Epidermal melanocyte (primary cell): ENCODE measurements around the gene STRADA.
"Not testable (repeated sequence)": the region's sequence is repeated elsewhere in the genome, so short reads cannot be mapped to it uniquely, and the experiment has no call there.

Experiments used
- DNase-seq: peaks from one replicate; pipeline ENCODE4 v3.0.0; 2011; ENCODE audit warnings: low spot score; ENCODE audit not compliant: insufficient read length

The STRADA gene

GRCh38 chr17:63758428-63758827 lies 16.8 kb upstream of the STRADA start:
- no peak for DNase-seq

GRCh38 chr17:63754046-63754445 lies 12.4 kb upstream of the STRADA start:
- DNase-seq = no peak

GRCh38 chr17:63753215-63753614 lies 11.6 kb upstream of the STRADA start:
- DNase-seq = no peak

DNA sequence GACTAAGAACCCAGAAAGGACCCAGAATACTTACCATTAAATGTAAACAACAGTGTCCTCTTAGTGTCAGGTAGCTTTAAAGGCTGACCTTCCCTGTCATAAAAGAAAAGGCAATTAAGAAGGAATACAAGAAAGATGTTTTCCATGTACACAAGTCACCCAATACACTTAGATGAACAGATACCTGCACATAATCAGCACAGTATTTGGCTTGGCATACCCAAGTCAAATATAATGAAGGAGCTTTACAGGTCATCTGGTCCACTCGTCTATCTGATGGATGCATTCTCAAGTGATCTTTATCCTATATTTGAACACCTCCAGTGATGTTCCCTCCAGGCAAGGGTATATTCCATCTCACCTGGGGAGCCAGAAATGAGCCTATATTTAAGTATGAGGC lies 11.1 kb upstream of the STRADA start:
- DNase-seq = no peak

- DNase-seq = no peak
Measured at GRCh38 chr17:63751806-63752205, 10.2 kb upstream of the STRADA start.

GRCh38 chr17:63741143-63741407 lies 524 bp downstream of the STRADA start:
- no peak for DNase-seq

GRCh38 chr17:63740464-63741142 lies 996 bp downstream of the STRADA start:
- DNase-seq = no peak

GRCh38 chr17:63735691-63736090 lies 5.9 kb downstream of the STRADA start:
- no peak for DNase-seq

- DNase-seq = no peak
Measured at GRCh38 chr17:63722403-63722802, 19.2 kb downstream of the STRADA start.

GRCh38 chr17:63720194-63720593 lies 21.4 kb downstream of the STRADA start:
- not testable (repeated sequence) for DNase-seq

GRCh38 chr17:63718988-63719387 lies 22.6 kb downstream of the STRADA start:
- no peak for DNase-seq

DNA sequence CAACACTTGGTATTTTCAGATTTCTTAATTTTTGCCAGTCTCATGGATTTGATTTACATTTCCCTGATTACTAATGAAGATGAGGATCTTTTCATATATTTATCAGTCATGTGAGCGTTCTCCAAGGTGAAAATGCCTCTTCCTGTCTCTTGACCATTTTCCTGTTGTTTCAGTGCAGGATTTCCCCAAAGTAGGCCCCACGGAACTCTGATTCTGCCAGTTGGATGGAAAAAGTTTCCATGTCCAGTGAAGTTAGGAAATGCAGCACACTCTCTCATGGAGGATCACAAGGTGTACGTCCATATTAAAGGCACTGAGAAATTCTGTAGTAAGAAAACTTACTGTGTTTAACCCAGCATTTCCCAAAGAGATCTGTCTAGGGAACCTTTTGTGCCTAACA lies 25.2 kb downstream of the STRADA start:
- DNase-seq = no peak

- DNase-seq = no peak
Measured at GRCh38 chr17:63714550-63715277, 26.9 kb downstream of the STRADA start.

DNA sequence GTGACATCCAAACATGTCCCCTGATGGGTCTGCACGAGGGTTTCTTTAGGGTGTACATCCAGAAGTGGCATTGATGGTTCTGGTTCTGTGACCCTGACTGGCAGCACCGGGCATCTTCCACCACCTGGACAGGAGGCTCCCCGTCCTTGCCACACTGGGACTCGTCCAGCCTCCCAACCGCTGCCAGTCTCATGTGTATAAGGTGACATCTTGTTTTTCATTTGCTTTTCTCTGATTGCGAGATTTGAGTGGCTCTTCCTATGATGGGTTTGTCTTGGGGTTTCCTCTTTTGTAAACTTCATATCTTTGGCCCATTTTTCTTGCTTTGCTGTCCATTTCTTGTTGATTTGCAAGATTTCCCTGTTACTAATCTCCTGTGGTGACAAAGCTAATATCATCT lies 32.5 kb downstream of the STRADA start:
- DNase-seq = no peak

DNA sequence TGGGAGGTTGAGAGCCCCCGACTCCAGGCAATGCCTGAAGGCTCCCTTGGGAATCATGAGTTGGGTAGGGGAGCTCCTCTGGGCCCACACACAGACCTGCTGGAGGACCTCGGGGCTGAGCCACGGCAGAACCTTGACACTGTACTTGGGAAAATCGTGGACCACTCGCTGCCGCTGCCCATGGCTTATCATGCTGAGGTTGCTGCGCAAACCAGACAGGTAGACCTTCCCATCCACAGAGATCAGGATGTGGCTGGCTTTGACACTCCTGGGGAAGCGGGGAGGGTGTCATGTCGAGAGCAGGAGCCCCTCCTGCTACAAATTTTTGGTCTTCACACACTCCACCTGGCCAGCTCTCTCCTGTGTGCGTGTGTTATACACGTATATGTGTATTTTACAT lies 34.4 kb downstream of the STRADA start:
- DNase-seq = no peak

- DNase-seq = no peak
Measured at GRCh38 chr17:63706336-63707082, 35.1 kb downstream of the STRADA start.

- no peak for DNase-seq
Measured at GRCh38 chr17:63705657-63706056, 35.9 kb downstream of the STRADA start.

- DNase-seq = no peak
Measured at GRCh38 chr17:63704836-63705235, 36.8 kb downstream of the STRADA start.

DNA sequence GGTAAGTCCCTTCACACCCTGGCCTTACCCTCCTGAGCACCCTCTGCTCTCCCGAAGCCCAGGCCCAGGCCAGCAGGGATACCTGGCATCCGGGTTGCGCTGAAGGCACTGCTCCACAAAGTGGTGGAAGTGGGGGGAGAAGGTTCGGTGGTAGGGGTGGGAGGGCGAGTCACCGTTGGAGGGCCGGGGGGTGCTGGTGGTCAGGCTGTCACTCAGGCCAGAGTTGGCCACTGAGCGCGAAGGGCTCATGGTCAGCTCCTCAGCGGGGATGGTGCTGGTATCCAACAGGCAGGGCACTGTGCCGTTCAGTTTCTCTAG lies 37.4 kb downstream of the STRADA start:
- DNase-seq = no peak

DNA sequence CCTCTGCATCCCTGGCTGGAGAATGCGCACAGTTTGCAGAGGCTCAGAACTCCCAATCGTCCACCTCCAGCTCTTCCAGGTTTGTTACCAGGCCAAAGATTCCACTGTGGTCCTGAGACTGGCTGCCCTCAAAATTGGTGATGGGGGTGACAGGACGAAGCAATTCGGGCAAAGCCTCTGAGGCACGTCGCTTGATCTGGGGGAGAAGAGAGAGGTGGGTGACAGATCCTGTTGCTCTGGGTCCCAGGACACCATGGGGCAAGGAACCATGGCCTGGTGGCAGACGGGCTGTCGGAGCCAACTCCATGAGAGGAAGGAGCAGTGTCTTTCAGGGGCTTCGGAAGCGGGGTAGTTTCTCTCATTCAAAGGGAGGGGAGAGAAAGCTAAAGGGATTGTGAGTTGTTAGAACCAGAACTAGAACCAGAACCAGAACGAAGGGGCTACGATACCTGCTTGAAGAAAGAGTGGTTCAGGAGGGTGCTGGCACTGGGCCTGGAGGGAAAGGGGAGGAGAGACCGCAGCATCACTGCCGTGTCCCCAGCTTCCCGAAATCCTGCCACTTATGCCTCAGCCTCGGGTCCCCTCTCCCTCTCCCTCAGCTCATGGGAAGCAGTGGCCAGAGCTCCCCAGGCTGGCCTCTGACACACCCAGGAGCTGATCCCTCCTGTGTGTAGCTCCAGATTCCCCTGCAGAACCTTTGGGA lies 37.9 kb downstream of the STRADA start:
- DNase-seq = no peak

- DNase-seq = no peak
Measured at GRCh38 chr17:63703029-63703428, 38.6 kb downstream of the STRADA start.

- DNase-seq = no peak
Measured at GRCh38 chr17:63702721-63703015, 38.9 kb downstream of the STRADA start.
